Kidney epithelial cell (primary cell): ENCODE measurements around the gene CFAP100. TPM values are rescaled to one million over a fixed set of nuclear protein-coding genes. Genes with fewer than 3 reads are reported as not detected.

Experiments used
- DNase-seq: peaks from one replicate; pipeline ENCODE4 v3.0.0-alpha.2; 2010; ENCODE audit warnings: low read depth
- H3K27me3 ChIP-seq: 2 replicates; pipeline ENCODE4 v1.6.0; 2011; ENCODE audit warnings: low read length; ENCODE audit not compliant: control insufficient read depth, insufficient read depth
- H3K36me3 ChIP-seq: 2 replicates; pipeline ENCODE4 v1.5.1; 2011; ENCODE audit warnings: low read length; ENCODE audit not compliant: control insufficient read depth, insufficient read depth
- H3K4me3 ChIP-seq: 2 replicates; pipeline ENCODE4 v1.5.1; 2011; ENCODE audit warnings: low read depth, mild to moderate bottlenecking, control low read depth, low read length
- total RNA-seq: library from RNA; depleted of rRNA; stranded (reverse); fragments of >200 nt; gene quantifications from 2 replicates; pipeline ENCODE4 v1.2.3, GENCODE V29; 2015
- TF ChIP-seq, protein P1 (sequence below): IDR thresholded peaks from 2 replicates; pipeline ENCODE4 v1.5.1; 2011; ENCODE audit warnings: mild to moderate bottlenecking, moderate library complexity, low read length, control low read depth, inconsistent platforms; ENCODE audit not compliant: insufficient read depth, poor library complexity, severe bottlenecking

CFAP100 gene
- total RNA-seq, 1 donor from 2014 or later: not detected

DNA sequence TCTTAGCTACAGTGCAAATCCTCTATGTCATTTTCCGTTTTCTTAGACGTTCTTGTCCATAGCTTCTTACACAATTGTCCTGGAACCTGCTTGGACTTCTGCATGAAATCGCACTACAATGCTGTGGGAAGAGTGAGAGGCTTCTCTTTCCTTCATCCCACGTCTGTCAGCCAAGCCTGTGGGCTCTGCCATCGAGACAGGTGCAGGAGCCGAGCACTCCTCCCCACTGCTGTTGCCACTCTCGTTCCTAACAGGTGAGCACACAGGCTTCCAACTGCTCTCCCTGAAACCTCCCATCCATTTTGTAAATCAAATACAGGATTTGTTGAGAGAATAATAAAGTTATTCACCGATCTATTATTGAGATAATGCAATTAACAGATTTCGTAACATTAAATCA, 57.5 kb downstream of the CFAP100 start:
- DNase-seq: no peak
- Histone ChIP-seq H3K4me3 (no peak overlapping the region), H3K27me3 (no peaks in the 10 kb centered on the region), H3K36me3 (peaks cover under 1% of the 10 kb centered on the region)
- TF ChIP-seq, protein P1, sequence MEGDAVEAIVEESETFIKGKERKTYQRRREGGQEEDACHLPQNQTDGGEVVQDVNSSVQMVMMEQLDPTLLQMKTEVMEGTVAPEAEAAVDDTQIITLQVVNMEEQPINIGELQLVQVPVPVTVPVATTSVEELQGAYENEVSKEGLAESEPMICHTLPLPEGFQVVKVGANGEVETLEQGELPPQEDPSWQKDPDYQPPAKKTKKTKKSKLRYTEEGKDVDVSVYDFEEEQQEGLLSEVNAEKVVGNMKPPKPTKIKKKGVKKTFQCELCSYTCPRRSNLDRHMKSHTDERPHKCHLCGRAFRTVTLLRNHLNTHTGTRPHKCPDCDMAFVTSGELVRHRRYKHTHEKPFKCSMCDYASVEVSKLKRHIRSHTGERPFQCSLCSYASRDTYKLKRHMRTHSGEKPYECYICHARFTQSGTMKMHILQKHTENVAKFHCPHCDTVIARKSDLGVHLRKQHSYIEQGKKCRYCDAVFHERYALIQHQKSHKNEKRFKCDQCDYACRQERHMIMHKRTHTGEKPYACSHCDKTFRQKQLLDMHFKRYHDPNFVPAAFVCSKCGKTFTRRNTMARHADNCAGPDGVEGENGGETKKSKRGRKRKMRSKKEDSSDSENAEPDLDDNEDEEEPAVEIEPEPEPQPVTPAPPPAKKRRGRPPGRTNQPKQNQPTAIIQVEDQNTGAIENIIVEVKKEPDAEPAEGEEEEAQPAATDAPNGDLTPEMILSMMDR: no peak

DNA sequence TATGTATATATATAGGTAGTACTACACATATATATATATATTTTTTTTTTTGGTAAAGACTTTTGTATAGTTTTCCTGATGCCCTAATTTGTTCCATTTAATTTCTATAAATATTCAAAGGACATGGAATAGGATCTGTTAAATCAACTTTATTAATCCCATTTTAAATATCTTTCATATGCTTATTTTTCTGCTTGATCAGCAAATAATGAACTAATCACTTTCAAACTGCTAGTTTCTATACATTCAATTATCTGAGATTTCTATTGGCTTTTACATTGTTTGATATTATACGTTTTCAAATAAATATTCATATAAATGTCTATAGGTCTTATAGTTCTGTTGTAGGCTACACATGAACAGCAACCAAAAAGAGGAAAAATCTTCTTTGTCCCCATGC, 59.3 kb downstream of the CFAP100 start:
- no peaks in the 10 kb centered on the region for H3K27me3 ChIP-seq
- no peak for DNase-seq
- H3K4me3 ChIP-seq: no peak overlapping the region
- TF ChIP-seq, protein P1: no peak
- peaks cover 1% of the 10 kb centered on the region for H3K36me3 ChIP-seq

DNA sequence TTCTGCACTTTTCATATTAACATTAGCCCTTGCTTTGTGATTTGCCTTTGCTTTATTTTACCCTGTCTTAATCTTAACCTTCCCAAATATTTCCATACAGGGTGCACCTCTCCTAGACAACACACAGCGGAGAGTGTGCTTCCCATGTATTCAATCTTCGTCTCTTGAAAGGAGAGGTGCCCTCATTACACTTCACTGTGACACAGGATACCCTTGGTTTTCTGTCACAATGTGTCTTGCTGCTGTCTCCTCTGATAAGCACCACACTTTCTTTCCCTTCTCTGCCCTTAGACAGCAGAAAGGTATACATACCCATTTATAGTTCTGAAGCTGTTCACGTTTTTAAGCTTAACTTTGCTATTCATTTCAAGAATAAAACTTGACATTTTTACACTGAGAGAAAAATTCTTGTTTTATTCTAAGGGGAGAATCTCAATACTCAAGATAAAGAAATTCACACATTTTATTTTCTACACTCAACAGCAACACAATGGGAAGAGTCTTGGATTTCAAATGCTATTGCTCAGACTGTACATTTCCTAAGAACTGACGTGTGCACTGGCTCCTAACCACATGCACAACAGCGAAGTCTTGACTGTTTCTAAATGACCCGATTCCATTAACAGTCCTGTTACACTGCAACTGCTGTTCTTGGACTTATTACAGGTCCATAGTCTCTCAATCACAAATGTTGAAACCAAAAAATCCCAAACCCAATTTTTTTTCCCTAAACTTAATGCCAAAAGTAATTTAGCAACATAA, 59.9 kb downstream of the CFAP100 start:
- peaks cover 1% of the 10 kb centered on the region for H3K36me3 ChIP-seq
- TF ChIP-seq, protein P1: no peak
- no peak overlapping the region for H3K4me3 ChIP-seq
- DNase-seq: no peak
- no peaks in the 10 kb centered on the region for H3K27me3 ChIP-seq

DNA sequence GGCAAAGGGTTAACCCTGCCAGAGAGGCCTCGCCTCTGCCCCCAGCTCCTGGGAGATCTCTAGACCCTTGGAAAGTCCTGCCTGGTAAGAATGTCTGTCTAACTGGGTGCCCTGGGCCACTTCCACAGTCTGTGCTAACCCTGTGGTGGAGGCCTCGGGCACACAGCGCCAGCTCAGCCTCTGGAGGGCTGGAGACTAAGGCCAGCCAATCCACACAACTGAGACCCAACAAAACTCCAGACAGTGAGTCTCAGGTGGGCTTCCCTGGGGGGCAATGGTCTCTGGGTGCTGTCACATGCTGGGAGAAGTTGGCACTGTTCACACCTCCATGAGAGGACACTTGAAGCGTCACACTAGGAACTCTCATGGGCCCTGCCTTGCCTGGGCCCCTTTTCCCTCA, 61.5 kb downstream of the CFAP100 start:
- no peaks in the 10 kb centered on the region for H3K27me3 ChIP-seq
- peaks cover 1% of the 10 kb centered on the region for H3K36me3 ChIP-seq
- TF ChIP-seq, protein P1: no peak
- DNase-seq: no peak
- no peak overlapping the region for H3K4me3 ChIP-seq

DNA sequence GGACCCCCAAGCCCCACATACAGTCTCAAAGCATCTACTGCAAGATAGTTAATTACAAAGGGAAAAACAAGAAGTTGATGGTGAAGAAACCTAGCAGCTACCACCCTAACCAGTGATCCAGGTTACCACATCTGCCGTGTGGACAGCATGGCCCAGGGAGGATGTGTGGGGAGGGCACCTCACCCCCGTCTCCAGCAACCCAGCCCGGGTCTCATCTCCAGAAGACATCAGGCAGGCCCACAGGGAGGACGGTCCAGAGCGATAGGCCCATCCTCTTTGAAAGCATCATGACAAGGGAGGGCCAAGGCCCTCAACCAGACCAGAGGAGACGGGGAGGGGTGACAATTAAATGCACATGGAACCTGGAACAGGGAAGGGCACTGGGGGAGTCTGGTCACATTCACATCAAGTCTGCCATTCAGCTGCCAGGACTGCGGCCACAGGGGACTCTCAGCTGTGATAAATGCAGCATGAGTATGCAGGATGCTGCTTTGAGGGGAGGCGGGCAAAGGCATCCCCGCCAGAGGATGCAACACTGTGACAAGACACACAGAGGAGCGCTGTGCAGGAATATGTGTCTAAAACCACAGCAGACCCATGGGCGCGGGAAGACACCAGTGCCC, 62.2 kb downstream of the CFAP100 start:
- no peaks in the 10 kb centered on the region for H3K27me3 ChIP-seq
- no peak for DNase-seq
- TF ChIP-seq, protein P1: no peak
- no peak overlapping the region for H3K4me3 ChIP-seq
- H3K36me3 ChIP-seq: peaks cover 1% of the 10 kb centered on the region
